SK-N-SH (cell line): Measurements from ENCODE around the gene MYH15. TPM values are rescaled to one million over a fixed set of nuclear protein-coding genes. Genes with fewer than 3 reads are reported as not detected.

ENCODE experiments used
- CTCF ChIA-PET: fragments of 300-600, 350-600 bp; formaldehyde crosslinking; extraction: SDS; loops from one replicate; lab custom pipeline; 2021; lab: Yijun Ruan, JAX
- POLR2A ChIA-PET: fragments of 350-600 bp; sonication (Branson Sonifier 250); formaldehyde crosslinking; extraction: SDS; loops from one replicate; lab custom pipeline; 2020; ENCODE audit warnings: antibody characterized with exemption, inconsistent platforms; lab: Yijun Ruan, JAX
- DNase-seq: peaks from one replicate; pipeline ENCODE4 v3.0.0; 2012
- H2AFZ ChIP-seq: fragments of 200-600 bp; sonication (generic); 2 replicates; pipeline ENCODE4 v1.8.1; 2016; ENCODE audit warnings: antibody characterized with exemption, mild to moderate bottlenecking, low read depth
- H3F3A ChIP-seq: fragments of 200-600 bp; sonication (generic); replicated peaks from 2 replicates; pipeline ENCODE3; 2016; ENCODE audit warnings: antibody characterized with exemption, mild to moderate bottlenecking; ENCODE audit not compliant: insufficient read depth
- H3K27ac ChIP-seq, 2 experiments: fragments of 200-500 bp in 1 of 2; fragments of 200-600 bp in 1 of 2; sonication (Bioruptor generic) in 1 of 2; sonication (generic), shearing (Covaris generic) in 1 of 2; 2 replicates each; pipeline versions ENCODE4 v1.5.1 to v1.6.1; 2014 to 2016; ENCODE audit warnings: low read depth in 2 of 2, inconsistent platforms in 1 of 2, low read length in 1 of 2, mild to moderate bottlenecking in 1 of 2, mixed read lengths in 1 of 2
- H3K27me3 ChIP-seq: fragments of 200-600 bp; sonication (generic), shearing (Covaris generic); 2 replicates; pipeline ENCODE4 v1.6.1; 2016; ENCODE audit warnings: mixed run types; ENCODE audit not compliant: insufficient read depth
- H3K36me3 ChIP-seq, 2 experiments: fragments of 200-500 bp in 1 of 2; fragments of 200-600 bp in 1 of 2; sonication (Bioruptor generic) in 1 of 2; sonication (generic) in 1 of 2; replicated peaks in 1 of 2; 2 replicates each; pipeline versions ENCODE3 to v1.5.1; 2014 to 2016; ENCODE audit warnings: low read length in 1 of 2, mild to moderate bottlenecking in 1 of 2; ENCODE audit not compliant: insufficient read depth in 2 of 2, control insufficient read depth in 1 of 2
- H3K4me1 ChIP-seq, 2 experiments: fragments of 200-500 bp in 1 of 2; fragments of 200-600 bp in 1 of 2; sonication (Bioruptor generic) in 1 of 2; sonication (generic), shearing (Covaris generic) in 1 of 2; 2 replicates each; pipeline versions ENCODE4 v1.5.1 to v1.6.1; 2014 to 2016; ENCODE audit warnings: low read depth in 1 of 2, low read length in 1 of 2, mixed run types in 1 of 2; ENCODE audit not compliant: insufficient read depth in 2 of 2, control insufficient read depth in 1 of 2
- H3K4me2 ChIP-seq: fragments of 200-600 bp; sonication (generic), shearing (Covaris generic); 2 replicates; pipeline ENCODE4 v1.6.1; 2017; ENCODE audit warnings: mixed run types
- H3K4me3 ChIP-seq, 2 experiments: fragments of 200-500 bp in 1 of 2; fragments of 200-600 bp in 1 of 2; sonication (Bioruptor generic) in 1 of 2; sonication (generic), shearing (Covaris generic) in 1 of 2; 2 replicates each; pipeline versions ENCODE4 v1.5.1 to v1.8.1; 2014 to 2016; ENCODE audit warnings: low read depth in 2 of 2, inconsistent platforms in 1 of 2, low read length in 1 of 2, mild to moderate bottlenecking in 1 of 2, mixed read lengths in 1 of 2, moderate library complexity in 1 of 2
- H3K79me2 ChIP-seq: fragments of 200-600 bp; sonication (generic); 2 replicates; pipeline ENCODE4 v1.8.1; 2017; ENCODE audit warnings: mild to moderate bottlenecking; ENCODE audit not compliant: insufficient read depth
- H3K9ac ChIP-seq: fragments of 200-600 bp; sonication (generic); 2 replicates; pipeline ENCODE4 v1.6.1; 2017; ENCODE audit warnings: mixed run types
- H3K9me2 ChIP-seq: fragments of 200-600 bp; sonication (generic); 2 replicates; pipeline ENCODE4 v1.6.1; 2017; ENCODE audit warnings: mixed run types
- H3K9me3 ChIP-seq: fragments of 200-600 bp; sonication (generic); 2 replicates; pipeline ENCODE4 v1.6.1; 2017; ENCODE audit warnings: mixed run types, mild to moderate bottlenecking, moderate library complexity
- H4K20me1 ChIP-seq: fragments of 200-600 bp; sonication (generic); 2 replicates; pipeline ENCODE4 v1.6.1; 2017; ENCODE audit warnings: mild to moderate bottlenecking, mixed run types; ENCODE audit not compliant: insufficient read depth
- CHD2 ChIP-seq: fragments of 150-350 bp; IDR thresholded peaks from 2 replicates; pipeline ENCODE4 v1.6.1; 2018; ENCODE audit warnings: low read length; ENCODE audit not compliant: partially characterized antibody
- EP300 ChIP-seq, 2 experiments: IDR thresholded peaks; 2 replicates each; pipeline versions ENCODE4 v1.4.0 to v1.6.1; 2012; ENCODE audit warnings: borderline replicate concordance in 1 of 2, low read depth in 1 of 2, low read length in 1 of 2
- FOSL2 ChIP-seq: IDR thresholded peaks from 2 replicates; pipeline ENCODE4 v1.4.0; 2012; ENCODE audit warnings: low read depth, mild to moderate bottlenecking, moderate library complexity, borderline replicate concordance
- FOXM1 ChIP-seq: IDR thresholded peaks from 2 replicates; pipeline ENCODE4 v1.4.0; 2012; ENCODE audit warnings: low read depth, mild to moderate bottlenecking
- GATA2 ChIP-seq: sonication (generic); formaldehyde crosslinking; IDR thresholded peaks from 2 replicates; pipeline ENCODE4 v1.5.0; 2020; ENCODE audit warnings: mild to moderate bottlenecking, missing genetic modification reagents
- JUND ChIP-seq: IDR thresholded peaks from 2 replicates; pipeline ENCODE4 v1.4.0; 2012
- MEF2A ChIP-seq: IDR thresholded peaks from 2 replicates; pipeline ENCODE4 v1.4.0; 2012; ENCODE audit warnings: low read depth, borderline replicate concordance
- NFIC ChIP-seq: IDR thresholded peaks from 2 replicates; pipeline ENCODE4 v1.4.0; 2012; ENCODE audit warnings: borderline replicate concordance
- POLR2AphosphoS5 ChIP-seq: IDR thresholded peaks from 2 replicates; pipeline ENCODE4 v1.6.1; 2012; ENCODE audit warnings: low read depth, low read length
- RAD21 ChIP-seq: IDR thresholded peaks from 2 replicates; pipeline ENCODE4 v1.6.1; 2012; ENCODE audit warnings: mild to moderate bottlenecking, low read length
- RCOR1 ChIP-seq: fragments of 150-350 bp; IDR thresholded peaks from 2 replicates; pipeline ENCODE4 v1.6.1; 2017; ENCODE audit warnings: antibody characterized with exemption, low read length
- SMC3 ChIP-seq: IDR thresholded peaks from 2 replicates; pipeline ENCODE4 v1.6.1; 2012; ENCODE audit warnings: low read depth, low read length, improper control_type of control experiment
- TCF12 ChIP-seq: IDR thresholded peaks from 2 replicates; pipeline ENCODE4 v1.4.0; 2012
- WGBS: methylation state at CpG from one replicate; pipeline ENCODE4 v1.1.6; 2017; ENCODE audit warnings: low lambda C conversion rate; 5-methylcytosine and 5-hydroxymethylcytosine counted together
- polyA plus RNA-seq, 3 experiments: library from polyadenylated mRNA; depleted of rRNA; stranded (reverse); fragments of >200 nt; gene quantifications; 2 replicates each; pipeline ENCODE4 v1.2.3, GENCODE V29; 2012
- TF ChIP-seq, protein P1 (sequence below): IDR thresholded peaks from 2 replicates; pipeline ENCODE4; 2012
- TF ChIP-seq, protein P2 (sequence below): fragments of 150-350 bp; IDR thresholded peaks from 2 replicates; pipeline ENCODE4 v1.6.1; 2016; ENCODE audit warnings: mild to moderate bottlenecking, low read depth, low read length
- TF ChIP-seq, protein P3 (sequence below): fragments of 200-600 bp; sonication (generic); IDR thresholded peaks from 2 replicates; pipeline ENCODE4 v1.6.1; 2017; ENCODE audit warnings: antibody characterized with exemption, mild to moderate bottlenecking, moderate library complexity
- TF ChIP-seq, protein P4 (sequence below): IDR thresholded peaks from 2 replicates; pipeline ENCODE4 v1.4.0; 2012; ENCODE audit warnings: low read depth, borderline replicate concordance

Gene MYH15
- polyA plus RNA-seq, 1 of the 3 experiments (the other 2 are of a cell fraction): 2.1 TPM

DNA sequence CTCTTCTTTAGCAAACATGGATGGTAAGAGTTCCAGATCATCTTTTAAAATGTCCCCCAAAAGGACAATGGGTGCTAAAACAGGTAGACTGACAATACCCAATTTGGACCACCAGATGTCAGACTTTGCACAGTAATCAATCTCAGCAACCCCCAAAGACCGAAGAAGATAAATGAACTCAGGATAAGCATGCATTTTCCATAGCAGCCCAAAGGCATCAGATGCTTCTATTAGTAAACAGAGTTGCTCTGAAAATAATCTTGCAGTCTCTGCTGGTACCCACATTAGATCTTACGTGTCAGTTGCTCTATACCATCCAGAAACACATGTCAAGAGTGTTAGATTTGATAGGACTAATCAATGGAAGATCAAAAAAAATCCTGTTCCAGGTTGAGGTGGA lies 20.6 kb downstream of the MYH15 start:
- POLR2A ChIA-PET: no interaction called here
- Histone ChIP-seq H3K36me3 (no peaks in the 10 kb centered on the region), H3K27ac (no peak overlapping the region), H4K20me1 (no peaks in the 10 kb centered on the region), H2AFZ (no peak overlapping the region), H3K27me3 (no peaks in the 10 kb centered on the region), H3K9me2 (no peaks in the 10 kb centered on the region), H3K4me1 (peaks cover 18 to 29% of the 10 kb centered on the region in 2 experiments), H3K4me2 (no peak overlapping the region), H3F3A (peaks cover 18% of the 10 kb centered on the region), H3K9me3 (no peaks in the 10 kb centered on the region), H3K79me2 (no peaks in the 10 kb centered on the region), H3K4me3 (no peak overlapping the region; a peak in 1 of 4 replicates), H3K9ac (no peak overlapping the region)
- CTCF ChIA-PET: interaction anchor here (0.6 to 11.8 kb wide), 40 partner anchors 9 to 1254 kb away, joined by 3 to 233 read pairs (median 4); no protein-coding TSS in a partner anchor
- WGBS: 16% methylated on average over 2 of the region's 2 CpGs
- DNase-seq: peak; percentile 45
- TF ChIP-seq, protein P1, sequence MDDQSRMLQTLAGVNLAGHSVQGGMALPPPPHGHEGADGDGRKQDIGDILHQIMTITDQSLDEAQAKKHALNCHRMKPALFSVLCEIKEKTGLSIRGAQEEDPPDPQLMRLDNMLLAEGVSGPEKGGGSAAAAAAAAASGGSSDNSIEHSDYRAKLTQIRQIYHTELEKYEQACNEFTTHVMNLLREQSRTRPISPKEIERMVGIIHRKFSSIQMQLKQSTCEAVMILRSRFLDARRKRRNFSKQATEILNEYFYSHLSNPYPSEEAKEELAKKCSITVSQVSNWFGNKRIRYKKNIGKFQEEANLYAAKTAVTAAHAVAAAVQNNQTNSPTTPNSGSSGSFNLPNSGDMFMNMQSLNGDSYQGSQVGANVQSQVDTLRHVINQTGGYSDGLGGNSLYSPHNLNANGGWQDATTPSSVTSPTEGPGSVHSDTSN: no peak
- 0 out of 2 replicates have a peak, but pooled peaks have one; percentile 7 for TF ChIP-seq RCOR1
- TF ChIP-seq CHD2: peak; percentile 0
- TF ChIP-seq POLR2AphosphoS5: no peak
- TF ChIP-seq, protein P2, sequence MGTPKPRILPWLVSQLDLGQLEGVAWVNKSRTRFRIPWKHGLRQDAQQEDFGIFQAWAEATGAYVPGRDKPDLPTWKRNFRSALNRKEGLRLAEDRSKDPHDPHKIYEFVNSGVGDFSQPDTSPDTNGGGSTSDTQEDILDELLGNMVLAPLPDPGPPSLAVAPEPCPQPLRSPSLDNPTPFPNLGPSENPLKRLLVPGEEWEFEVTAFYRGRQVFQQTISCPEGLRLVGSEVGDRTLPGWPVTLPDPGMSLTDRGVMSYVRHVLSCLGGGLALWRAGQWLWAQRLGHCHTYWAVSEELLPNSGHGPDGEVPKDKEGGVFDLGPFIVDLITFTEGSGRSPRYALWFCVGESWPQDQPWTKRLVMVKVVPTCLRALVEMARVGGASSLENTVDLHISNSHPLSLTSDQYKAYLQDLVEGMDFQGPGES: no peak
- TF ChIP-seq RAD21: peak; percentile 97
- peak; percentile 15; the same call in 1 of the 2 replicates for TF ChIP-seq GATA2
- TF ChIP-seq, protein P3, sequence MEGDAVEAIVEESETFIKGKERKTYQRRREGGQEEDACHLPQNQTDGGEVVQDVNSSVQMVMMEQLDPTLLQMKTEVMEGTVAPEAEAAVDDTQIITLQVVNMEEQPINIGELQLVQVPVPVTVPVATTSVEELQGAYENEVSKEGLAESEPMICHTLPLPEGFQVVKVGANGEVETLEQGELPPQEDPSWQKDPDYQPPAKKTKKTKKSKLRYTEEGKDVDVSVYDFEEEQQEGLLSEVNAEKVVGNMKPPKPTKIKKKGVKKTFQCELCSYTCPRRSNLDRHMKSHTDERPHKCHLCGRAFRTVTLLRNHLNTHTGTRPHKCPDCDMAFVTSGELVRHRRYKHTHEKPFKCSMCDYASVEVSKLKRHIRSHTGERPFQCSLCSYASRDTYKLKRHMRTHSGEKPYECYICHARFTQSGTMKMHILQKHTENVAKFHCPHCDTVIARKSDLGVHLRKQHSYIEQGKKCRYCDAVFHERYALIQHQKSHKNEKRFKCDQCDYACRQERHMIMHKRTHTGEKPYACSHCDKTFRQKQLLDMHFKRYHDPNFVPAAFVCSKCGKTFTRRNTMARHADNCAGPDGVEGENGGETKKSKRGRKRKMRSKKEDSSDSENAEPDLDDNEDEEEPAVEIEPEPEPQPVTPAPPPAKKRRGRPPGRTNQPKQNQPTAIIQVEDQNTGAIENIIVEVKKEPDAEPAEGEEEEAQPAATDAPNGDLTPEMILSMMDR: peak; percentile 78
- TF ChIP-seq SMC3: peak; percentile 96
- no peak for TF ChIP-seq FOXM1
- no peak for TF ChIP-seq MEF2A

DNA sequence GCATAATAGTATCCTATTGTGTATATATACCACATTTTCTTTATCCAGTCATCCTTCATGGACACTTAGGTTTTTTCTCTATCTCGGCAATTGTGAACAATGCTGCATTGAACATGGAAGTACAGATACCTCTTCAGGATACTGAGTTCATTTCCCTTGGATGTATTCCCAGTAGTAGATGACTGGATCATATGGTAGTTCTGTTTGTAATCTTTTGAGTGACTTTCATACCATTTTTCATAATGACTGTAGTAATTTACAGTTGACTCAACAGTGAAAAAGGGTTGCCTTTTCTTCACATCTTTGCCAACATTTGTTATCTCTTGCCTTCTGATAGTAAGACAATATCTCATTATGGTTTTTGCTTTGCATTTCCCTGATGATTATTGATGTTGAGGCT lies 21.8 kb downstream of the MYH15 start:
- H3F3A ChIP-seq: peaks cover 18% of the 10 kb centered on the region
- H3K4me3 ChIP-seq: no peak overlapping the region
- peaks cover 18 to 21% of the 10 kb centered on the region in 2 experiments for H3K4me1 ChIP-seq
- H3K4me2 ChIP-seq: no peak overlapping the region
- H3K27me3 ChIP-seq: no peaks in the 10 kb centered on the region
- WGBS: 14% methylated on average over 1 of the region's 1 CpG
- no peaks in the 10 kb centered on the region for H3K9me3 ChIP-seq
- TF ChIP-seq JUND (peak; percentile 37), FOXM1 (no peak), GATA2 (no peak), FOSL2 (peak; percentile 45; the same call in 1 of the 2 replicates), TCF12 (peak; percentile 79), EP300 (IDR thresholded peaks at IDR 0.05; ENCODE audit: borderline replicate concordance in 1 of 2, low read depth in 1 of 2, low read length in 1 of 2) (peak in 1 of 2 experiments; percentile 43; a peak in 1 of 4 replicates), NFIC (peak; percentile 84)
- TF ChIP-seq, protein P4, sequence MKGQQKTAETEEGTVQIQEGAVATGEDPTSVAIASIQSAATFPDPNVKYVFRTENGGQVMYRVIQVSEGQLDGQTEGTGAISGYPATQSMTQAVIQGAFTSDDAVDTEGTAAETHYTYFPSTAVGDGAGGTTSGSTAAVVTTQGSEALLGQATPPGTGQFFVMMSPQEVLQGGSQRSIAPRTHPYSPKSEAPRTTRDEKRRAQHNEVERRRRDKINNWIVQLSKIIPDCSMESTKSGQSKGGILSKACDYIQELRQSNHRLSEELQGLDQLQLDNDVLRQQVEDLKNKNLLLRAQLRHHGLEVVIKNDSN: no peak
- TF ChIP-seq, protein P1: peak; percentile 85
- H2AFZ ChIP-seq: no peak overlapping the region
- H3K9me2 ChIP-seq: no peaks in the 10 kb centered on the region
- ChIA-PET CTCF (interaction anchor here (0.5 to 11.8 kb wide), 27 partner anchors 8 to 1250 kb away, joined by 3 to 233 read pairs (median 4); no protein-coding TSS in a partner anchor), POLR2A (no interaction called here)
- H3K27ac ChIP-seq: peak overlapping the region in 1 of 2 experiments; percentile 56; a peak in 2 of 4 replicates
- H3K79me2 ChIP-seq: no peaks in the 10 kb centered on the region
- H3K36me3 ChIP-seq: no peaks in the 10 kb centered on the region
- H4K20me1 ChIP-seq: no peaks in the 10 kb centered on the region
- H3K9ac ChIP-seq: no peak overlapping the region
- DNase-seq: no peak
